ENCODE measurements around the gene BOD1. TPM values are rescaled to one million over a fixed set of nuclear protein-coding genes. Genes with fewer than 3 reads are reported as not detected.
A peak's percentile ranks its signal among the peaks of the same experiment; 100 is the strongest.

The BOD1 gene
- total and polyA plus RNA-seq, 9 of the 15 experiments (the other 6 are each of a cell fraction or from before 2014, with no cell fraction given), result 10.1 to 31.6 (median 22.6) TPM

GRCh38 chr5:173572431-173573125, 43.9 kb downstream of the BOD1 start:
- H3K36me3 ChIP-seq (ENCODE audit: control insufficient read depth, insufficient read depth, low read length), result no peaks in the 10 kb centered on the region
- in situ Hi-C loops (cut with MboI) (no loop called here), intact Hi-C loops (cut with micrococcal nuclease) (loop anchor here (2.0 to 10.0 kb wide), 3 partner anchors 122 to 280 kb away; no protein-coding TSS in a partner anchor)
- WGBS (ENCODE audit: insufficient coverage, low coverage, missing lambda C conversion rate), result 0% methylated on average over 6 of the region's 6 CpGs
- BruUV-seq (replicated peaks), result no TSS peak
- no peak for TF ChIP-seq ZNF12 (CRISPR knock-in tag; IDR thresholded peaks at IDR 0.05)
- TF ChIP-seq TFAP4 (CRISPR knock-in tag; IDR thresholded peaks at IDR 0.05; ENCODE audit: borderline replicate concordance), result no peak
- TF ChIP-seq RAD21 (CRISPR knock-in tag; conservative IDR thresholded peaks at IDR 0.05 in 1 of 2, IDR thresholded peaks at IDR 0.05 in 1 of 2), result no peak
- no peak for TF ChIP-seq HDGF (IDR thresholded peaks at IDR 0.05)
- TF ChIP-seq RUNX1 (IDR thresholded peaks at IDR 0.05; ENCODE audit: low read depth), result no peak
- CTCF ChIA-PET (ENCODE audit: low intra/inter-chr PET ratio), result interaction anchor here (0.6 kb wide), 1 partner anchor 104 kb away, joined by 3 read pairs; no protein-coding TSS in a partner anchor
- H3K27ac ChIP-seq (ENCODE audit: extremely low read depth, low read depth, low read length), result no peak overlapping the region
- H3K4me1 ChIP-seq (replicated peaks in 1 of 2; ENCODE audit: control insufficient read depth in 2 of 2, insufficient read depth in 2 of 2, low read length in 2 of 2), result peaks cover 0 to 4% of the 10 kb centered on the region in 2 experiments; a peak in 1 of 5 replicates
- no peaks in the 10 kb centered on the region for H3K9me1 ChIP-seq (ENCODE audit: control insufficient read depth, insufficient read depth, low read length)
- peaks cover 33 to 68% of the 10 kb centered on the region in 2 experiments for H3K27me3 ChIP-seq (ENCODE audit: control insufficient read depth in 2 of 2, insufficient read depth in 2 of 2, low read length in 2 of 2)
- H3K4me3 ChIP-seq, result no peak overlapping the region
- no peak overlapping the region; the same call in 1 of the 2 replicates for H3K4me2 ChIP-seq (ENCODE audit: insufficient read depth, low read length)
- H3K9ac ChIP-seq (ENCODE audit: insufficient read depth in 1 of 2, low read depth in 2 of 2, low read length in 2 of 2), result peak overlapping the region in 1 of 2 experiments; percentile 75; a peak in 1 of 4 replicates
- no peak; the same call in 2 of the 3 replicates for ATAC-seq
- DNase-seq (ENCODE audit: extremely low read depth in 1 of 4, low spot score in 3 of 4), result no peak
- H3K79me2 ChIP-seq (ENCODE audit: control insufficient read depth, insufficient read depth, low read length), result no peaks in the 10 kb centered on the region
- peak overlapping the region; percentile 75; the same call in 1 of the 2 replicates for H2AFZ ChIP-seq (ENCODE audit: low read depth, low read length)
- FAIRE-seq, result no peak
- POLR2A ChIA-PET, result interaction anchor here (0.6 to 0.8 kb wide), 3 partner anchors 10 to 473 kb away, joined by 3 read pairs; partner anchors contain the start of gene NSG2
- no peaks in the 10 kb centered on the region for H3K9me3 ChIP-seq (replicated peaks; ENCODE audit: control insufficient read depth, insufficient read depth, low read depth, low read length)
- 0 out of 2 replicates have a peak, but pooled peaks cover 3% of the 10 kb centered on the region for H4K20me1 ChIP-seq (replicated peaks; ENCODE audit: control insufficient read depth, insufficient read depth, low read length)

Data from K562 (cell line).